CD8-positive, alpha-beta memory T cell (primary cell): ENCODE data around the gene NMB. TPM values are rescaled to one million over a fixed set of nuclear protein-coding genes. Genes with fewer than 3 reads are reported as not detected.
A peak's percentile ranks its signal among the peaks of the same experiment; 100 is the strongest.

ENCODE experiments used
- CTCF ChIA-PET: fragments of 350-600 bp; sonication (Branson Sonifier 250); formaldehyde crosslinking; loops from one replicate; lab custom pipeline; 2021; ENCODE audit warnings: antibody characterized with exemption; lab: Charles Lee
- POLR2A ChIA-PET: fragments of 350-600 bp; sonication (Branson Sonifier 250); formaldehyde crosslinking; loops from one replicate; lab custom pipeline; 2021; ENCODE audit warnings: antibody characterized with exemption; lab: Charles Lee
- DNase-seq, 5 donors: peaks; one replicate each; pipeline versions ENCODE4 v3.0.0 to v3.0.0-alpha.2; 2020 to 2022; ENCODE audit warnings: mixed read lengths in 1 of 5
- H3K27ac ChIP-seq: one replicate; pipeline ENCODE4 v1.7.0; 2013; ENCODE audit warnings: low read depth, mild to moderate bottlenecking, low read length, moderate library complexity
- H3K27me3 ChIP-seq: 2 replicates; pipeline ENCODE4 v1.7.0; 2013; ENCODE audit warnings: low read length, mild to moderate bottlenecking; ENCODE audit not compliant: insufficient read depth, poor library complexity, severe bottlenecking
- H3K36me3 ChIP-seq: 2 replicates; pipeline ENCODE4 v1.7.0; 2013; ENCODE audit warnings: mild to moderate bottlenecking, low read length, moderate library complexity; ENCODE audit not compliant: insufficient read depth
- H3K4me1 ChIP-seq: 2 replicates; pipeline ENCODE4 v1.7.0; 2013; ENCODE audit warnings: mild to moderate bottlenecking, low read length, moderate library complexity; ENCODE audit not compliant: insufficient read depth
- H3K4me3 ChIP-seq: 2 replicates; pipeline ENCODE4 v1.7.0; 2013; ENCODE audit warnings: mild to moderate bottlenecking, low read length
- H3K9me3 ChIP-seq: 2 replicates; pipeline ENCODE4 v1.7.0; 2013; ENCODE audit warnings: mild to moderate bottlenecking, low read length
- H3K27ac Mint-ChIP-seq, 8 donors: one replicate each; pipeline ENCODE4 v1.8.0; 2020 to 2021; ENCODE audit warnings: mixed read lengths in 8 of 8, mild to moderate bottlenecking in 6 of 8, inconsistent platforms in 3 of 8, moderate library complexity in 3 of 8
- H3K27me3 Mint-ChIP-seq, 2 donors: one replicate each; pipeline ENCODE4 v1.8.0; 2020 to 2021; ENCODE audit warnings: mixed read lengths in 2 of 2, mild to moderate bottlenecking in 1 of 2, moderate library complexity in 1 of 2
- H3K36me3 Mint-ChIP-seq, 3 donors: one replicate each; pipeline ENCODE4 v1.8.0; 2020 to 2021; ENCODE audit warnings: mixed read lengths in 3 of 3, inconsistent platforms in 1 of 3, mild to moderate bottlenecking in 1 of 3
- H3K4me1 Mint-ChIP-seq, 3 donors: one replicate each; pipeline ENCODE4 v1.8.0; 2020 to 2021; ENCODE audit warnings: mixed read lengths in 3 of 3, inconsistent platforms in 1 of 3, mild to moderate bottlenecking in 1 of 3
- H3K4me3 Mint-ChIP-seq, 7 donors: one replicate each; pipeline ENCODE4 v1.8.0; 2020 to 2021; ENCODE audit warnings: mixed read lengths in 7 of 7, mild to moderate bottlenecking in 6 of 7, moderate library complexity in 4 of 7, inconsistent platforms in 2 of 7
- H3K9me3 Mint-ChIP-seq, 5 donors: one replicate each; pipeline ENCODE4 v1.8.0; 2020 to 2022; ENCODE audit warnings: mixed read lengths in 5 of 5, mild to moderate bottlenecking in 3 of 5, moderate library complexity in 2 of 5, inconsistent platforms in 1 of 5
- polyA plus RNA-seq: library from polyadenylated mRNA; unstranded; fragments of 300-500 nt; fragmentation: Illumina TruSeq; gene quantifications from one replicate; pipeline ENCODE4 v1.2.3, GENCODE V29; 2021
- total RNA-seq, 2 experiments: library from RNA; stranded (reverse); gene quantifications; one replicate each; pipeline ENCODE4 v1.2.3, GENCODE V29; 2021

The NMB gene
- total and polyA plus RNA-seq, 3 experiments from 2014 or later, result 3.6 to 5.2 (median 3.9) TPM

DNA sequence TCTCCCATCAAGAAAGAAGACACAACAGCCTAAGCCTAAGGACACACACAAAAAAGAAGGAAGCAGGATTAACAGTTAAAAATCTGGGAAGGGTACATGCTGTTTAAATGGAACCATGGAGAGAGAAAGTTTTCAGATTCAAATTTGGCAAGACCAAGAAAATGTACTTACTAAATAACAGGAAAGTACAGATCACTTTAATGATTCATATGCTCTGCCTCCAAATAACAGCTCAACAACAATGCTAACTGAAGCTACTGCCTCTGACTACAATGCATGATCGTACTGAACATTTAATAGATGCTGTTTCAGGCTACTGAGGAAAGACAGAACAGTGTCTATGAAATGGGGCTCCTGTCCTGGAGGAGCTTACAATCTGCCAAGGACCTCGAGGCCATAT is 8.4 kb upstream of the NMB start:
- Mint-ChIP-seq H3K4me1 (no peaks in the 10 kb centered on the region), H3K36me3 (peaks cover 4 to 58% (median 13%) of the 10 kb centered on the region in 3 donors), H3K9me3 (no peaks in the 10 kb centered on the region), H3K4me3 (no peak overlapping the region), H3K27ac (peak overlapping the region; percentile 8 to 77 (median 51)), H3K27me3 (no peaks in the 10 kb centered on the region)
- no peaks in the 10 kb centered on the region for H3K27me3 ChIP-seq
- peaks cover 24% of the 10 kb centered on the region for H3K36me3 ChIP-seq
- no peaks in the 10 kb centered on the region for H3K9me3 ChIP-seq
- no peak overlapping the region for H3K27ac ChIP-seq
- DNase-seq, result no peak
- ChIA-PET CTCF (no interaction called here), POLR2A (no interaction called here)
- no peak overlapping the region for H3K4me3 ChIP-seq
- no peaks in the 10 kb centered on the region for H3K4me1 ChIP-seq

DNA sequence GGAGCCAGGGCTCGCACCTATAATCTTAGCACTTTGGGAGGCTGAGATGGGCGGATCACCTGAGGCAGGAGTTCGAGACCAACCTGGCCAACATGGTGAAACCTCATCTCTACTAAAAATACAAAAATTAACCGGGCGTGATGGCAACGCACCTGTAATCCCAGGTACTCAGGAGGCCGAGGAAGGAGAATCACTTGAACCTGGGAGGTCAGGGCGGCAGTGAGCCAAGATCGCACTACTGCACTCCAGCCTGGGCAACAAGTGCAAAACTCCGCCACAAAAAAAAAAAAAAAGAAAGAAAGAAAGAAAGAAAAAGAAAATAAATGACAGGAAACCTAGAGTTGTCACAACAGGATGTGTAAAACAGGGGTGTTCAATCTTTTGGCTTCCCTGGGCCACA is 3.0 kb upstream of the NMB start:
- H3K4me1 Mint-ChIP-seq, result peaks cover 18 to 29% (median 27%) of the 10 kb centered on the region in 3 donors
- CTCF ChIA-PET, result interaction anchor here (0.9 to 1.1 kb wide), 2 partner anchors 44 to 73 kb away, joined by 3 read pairs; no protein-coding TSS in a partner anchor
- no peak for DNase-seq
- no peaks in the 10 kb centered on the region for H3K9me3 Mint-ChIP-seq
- H3K4me3 Mint-ChIP-seq, result no peak overlapping the region
- Histone ChIP-seq H3K4me3 (no peak overlapping the region), H3K27me3 (no peaks in the 10 kb centered on the region), H3K27ac (no peak overlapping the region), H3K36me3 (no peaks in the 10 kb centered on the region), H3K4me1 (peaks cover 13% of the 10 kb centered on the region), H3K9me3 (no peaks in the 10 kb centered on the region)
- peaks cover 0 to 2% of the 10 kb centered on the region in 2 donors for H3K27me3 Mint-ChIP-seq
- H3K27ac Mint-ChIP-seq, result peak overlapping the region in 2 of 8 donors; percentile 33 to 83
- peaks cover 0 to 14% (median 1%) of the 10 kb centered on the region in 3 donors for H3K36me3 Mint-ChIP-seq
- POLR2A ChIA-PET, result interaction anchor here (0.6 kb wide), 1 partner anchor 86 kb away, joined by 6 read pairs; no protein-coding TSS in a partner anchor

GRCh38 chr15:84659904-84660781 is 2.1 kb upstream of the NMB start:
- Mint-ChIP-seq H3K27ac (peak overlapping the region in 6 of 8 donors; percentile 55 to 83 (median 73)), H3K4me3 (peak overlapping the region in 4 of 7 donors; percentile 31 to 85 (median 36)), H3K27me3 (peaks cover 0 to 2% of the 10 kb centered on the region in 2 donors), H3K4me1 (peaks cover 21 to 35% (median 34%) of the 10 kb centered on the region in 3 donors), H3K36me3 (peaks cover 0 to 7% (median 1%) of the 10 kb centered on the region in 3 donors), H3K9me3 (no peaks in the 10 kb centered on the region)
- Histone ChIP-seq H3K4me3 (no peak overlapping the region), H3K27me3 (no peaks in the 10 kb centered on the region), H3K9me3 (no peaks in the 10 kb centered on the region), H3K27ac (no peak overlapping the region), H3K4me1 (peaks cover 15% of the 10 kb centered on the region), H3K36me3 (no peaks in the 10 kb centered on the region)
- CTCF ChIA-PET, result interaction anchor here (1.2 to 2.7 kb wide), 6 partner anchors 11 to 268 kb away, joined by 3 to 17 read pairs (median 7); partner anchors contain the start of gene SEC11A
- POLR2A ChIA-PET, result interaction anchor here (0.6 kb wide), 1 partner anchor 70 kb away, joined by 4 read pairs; no protein-coding TSS in a partner anchor
- no peak for DNase-seq

GRCh38 chr15:84658788-84659411 is 901 bp upstream of the NMB start:
- no peaks in the 10 kb centered on the region for H3K36me3 ChIP-seq
- H3K36me3 Mint-ChIP-seq, result peaks cover 0 to 4% (median 1%) of the 10 kb centered on the region in 3 donors
- H3K27me3 Mint-ChIP-seq, result peaks cover 0 to 2% of the 10 kb centered on the region in 2 donors
- peak overlapping the region; percentile 29 to 91 (median 76) for H3K27ac Mint-ChIP-seq
- H3K4me3 ChIP-seq, result peak overlapping the region; percentile 64
- peak overlapping the region; percentile 73 to 90 (median 80) for H3K4me3 Mint-ChIP-seq
- peaks cover 27 to 43% (median 41%) of the 10 kb centered on the region in 3 donors for H3K4me1 Mint-ChIP-seq
- peaks cover 19% of the 10 kb centered on the region for H3K4me1 ChIP-seq
- DNase-seq, result no peak
- H3K9me3 ChIP-seq, result no peaks in the 10 kb centered on the region
- H3K27ac ChIP-seq, result peak overlapping the region; percentile 68
- no peaks in the 10 kb centered on the region for H3K9me3 Mint-ChIP-seq
- no peaks in the 10 kb centered on the region for H3K27me3 ChIP-seq
- ChIA-PET CTCF (interaction anchor here (0.7 to 2.7 kb wide), 19 partner anchors 10 to 269 kb away, joined by 3 to 17 read pairs (median 4); partner anchors contain the start of genes SEC11A and ZSCAN2), POLR2A (interaction anchor here (0.5 to 1.2 kb wide), 13 partner anchors 25 to 322 kb away, joined by 3 to 11 read pairs (median 5); partner anchors contain the start of genes SEC11A and ZSCAN2)

DNA sequence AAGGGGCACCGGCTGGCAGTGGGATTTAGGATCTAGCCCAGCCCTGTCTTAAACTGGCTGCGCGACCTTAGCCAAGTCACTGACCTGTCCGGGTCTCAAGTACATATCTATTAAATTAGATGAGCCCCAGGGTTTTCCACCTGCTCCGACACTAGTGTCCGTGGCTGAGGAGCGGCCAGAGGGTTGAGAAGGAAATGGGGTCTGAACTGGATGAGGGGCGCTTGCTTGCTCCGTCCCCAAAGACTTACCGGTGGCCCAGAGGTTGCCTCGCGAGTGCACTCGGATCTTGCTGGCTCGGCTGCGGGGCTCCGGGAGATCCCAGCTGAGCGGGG is 285 bp downstream of the NMB start:
- Mint-ChIP-seq H3K27me3 (peaks cover 0 to 2% of the 10 kb centered on the region in 2 donors), H3K9me3 (no peaks in the 10 kb centered on the region), H3K36me3 (peaks cover 0 to 7% (median 1%) of the 10 kb centered on the region in 3 donors), H3K4me1 (peaks cover 30 to 51% (median 47%) of the 10 kb centered on the region in 3 donors), H3K4me3 (peak overlapping the region; percentile 66 to 94 (median 71)), H3K27ac (peak overlapping the region in 5 of 8 donors; percentile 54 to 84 (median 77))
- CTCF ChIA-PET, result interaction anchor here (0.9 to 2.7 kb wide), 6 partner anchors 8 to 77 kb away, joined by 3 to 17 read pairs (median 8); partner anchors contain the start of genes SEC11A and ZSCAN2
- H3K27me3 ChIP-seq, result no peaks in the 10 kb centered on the region
- peaks cover 30% of the 10 kb centered on the region for H3K4me1 ChIP-seq
- H3K27ac ChIP-seq, result no peak overlapping the region
- peak overlapping the region; percentile 64 for H3K4me3 ChIP-seq
- POLR2A ChIA-PET, result interaction anchor here (1.2 kb wide), 1 partner anchor 59 kb away, joined by 3 read pairs; no protein-coding TSS in a partner anchor
- no peaks in the 10 kb centered on the region for H3K36me3 ChIP-seq
- no peaks in the 10 kb centered on the region for H3K9me3 ChIP-seq
- no peak for DNase-seq

- Mint-ChIP-seq H3K27ac (peak overlapping the region in 2 of 8 donors; percentile 77 to 83), H3K4me3 (peak overlapping the region; percentile 66 to 94 (median 71)), H3K36me3 (peaks cover 0 to 12% (median 4%) of the 10 kb centered on the region in 3 donors), H3K27me3 (peaks cover 0 to 2% of the 10 kb centered on the region in 2 donors), H3K4me1 (peaks cover 35 to 59% (median 54%) of the 10 kb centered on the region in 3 donors), H3K9me3 (no peaks in the 10 kb centered on the region)
- Histone ChIP-seq H3K4me1 (peaks cover 36% of the 10 kb centered on the region), H3K9me3 (no peaks in the 10 kb centered on the region), H3K4me3 (no peak overlapping the region), H3K27ac (no peak overlapping the region), H3K36me3 (peaks cover 5% of the 10 kb centered on the region), H3K27me3 (no peaks in the 10 kb centered on the region)
- ChIA-PET POLR2A (interaction anchor here (0.5 kb wide), 1 partner anchor 28 kb away, joined by 3 read pairs; no protein-coding TSS in a partner anchor), CTCF (interaction anchor here (0.7 to 2.7 kb wide), 6 partner anchors 25 to 221 kb away, joined by 3 to 12 read pairs (median 3); no protein-coding TSS in a partner anchor)
- DNase-seq, result no peak
These were observed 1.0 kb downstream of the NMB start for GRCh38 chr15:84656972-84657371.
